Astrocyte (in vitro differentiated cells and primary cell): ENCODE results near the gene BBS9. TPM values are rescaled to one million over a fixed set of nuclear protein-coding genes. Genes with fewer than 3 reads are reported as not detected.
"Not testable (repeated sequence)": the region's sequence is repeated elsewhere in the genome, so short reads cannot be mapped to it uniquely, and the experiment has no call there.

Experiments
- DNase-seq: peaks from one replicate; pipeline ENCODE4 v3.0.0-alpha.2; 2010; ENCODE audit warnings: low read depth
- FAIRE-seq: peaks from 2 replicates; lab custom pipeline; 2011; peaks lifted over from hg19 to GRCh38; lab: Jason Lieb, UNC
- H2AFZ ChIP-seq: 2 replicates; pipeline ENCODE4 v1.6.0; 2012; ENCODE audit warnings: low read depth, low read length, inconsistent platforms
- H3K27ac ChIP-seq: 2 replicates; pipeline ENCODE4 v1.5.1; 2011; ENCODE audit warnings: low read depth, low read length, inconsistent platforms
- H3K27me3 ChIP-seq: 2 replicates; pipeline ENCODE4 v1.6.0; 2011; ENCODE audit warnings: low read length, inconsistent platforms; ENCODE audit not compliant: insufficient read depth
- H3K36me3 ChIP-seq: 2 replicates; pipeline ENCODE4 v1.5.1; 2011; ENCODE audit warnings: low read length, inconsistent platforms; ENCODE audit not compliant: insufficient read depth
- H3K4me1 ChIP-seq: 2 replicates; pipeline ENCODE4 v1.5.1; 2011; ENCODE audit warnings: low read length, inconsistent platforms; ENCODE audit not compliant: insufficient read depth
- H3K4me2 ChIP-seq: 2 replicates; pipeline ENCODE4 v1.6.0; 2012; ENCODE audit warnings: low read length, inconsistent platforms
- H3K4me3 ChIP-seq: 2 replicates; pipeline ENCODE4 v1.5.1; 2011; ENCODE audit warnings: low read depth, mild to moderate bottlenecking, low read length, inconsistent platforms; ENCODE audit not compliant: insufficient read depth
- H3K79me2 ChIP-seq: 2 replicates; pipeline ENCODE4 v1.6.0; 2012; ENCODE audit warnings: mild to moderate bottlenecking, low read length, inconsistent platforms; ENCODE audit not compliant: insufficient read depth
- H3K9ac ChIP-seq: 2 replicates; pipeline ENCODE4 v1.6.0; 2012; ENCODE audit warnings: mild to moderate bottlenecking, low read length, inconsistent platforms
- H3K9me3 ChIP-seq: 2 replicates; pipeline ENCODE4 v1.5.1; 2012; ENCODE audit warnings: low read depth, mild to moderate bottlenecking, low read length, inconsistent platforms; ENCODE audit not compliant: insufficient read depth
- H4K20me1 ChIP-seq: 2 replicates; pipeline ENCODE4 v1.6.0; 2012; ENCODE audit warnings: low read length, inconsistent platforms; ENCODE audit not compliant: insufficient read depth
- H3K27ac Mint-ChIP-seq: one replicate; pipeline ENCODE4 v1.8.0; 2021; ENCODE audit warnings: mild to moderate bottlenecking, mixed read lengths; ENCODE audit not compliant: unreplicated experiment
- H3K27me3 Mint-ChIP-seq: one replicate; pipeline ENCODE4 v1.8.0; 2021; ENCODE audit warnings: low read depth, mixed read lengths; ENCODE audit not compliant: unreplicated experiment
- H3K36me3 Mint-ChIP-seq: one replicate; pipeline ENCODE4 v1.8.0; 2021; ENCODE audit warnings: low read depth, mixed read lengths; ENCODE audit not compliant: unreplicated experiment
- H3K4me1 Mint-ChIP-seq: one replicate; pipeline ENCODE4 v1.8.0; 2021; ENCODE audit warnings: low read depth, mixed read lengths; ENCODE audit not compliant: unreplicated experiment
- H3K4me3 Mint-ChIP-seq: one replicate; pipeline ENCODE4 v1.8.0; 2021; ENCODE audit warnings: mild to moderate bottlenecking, moderate library complexity, mixed read lengths; ENCODE audit not compliant: unreplicated experiment
- H3K9me3 Mint-ChIP-seq: one replicate; pipeline ENCODE4 v1.8.0; 2021; ENCODE audit warnings: mild to moderate bottlenecking, mixed read lengths; ENCODE audit not compliant: unreplicated experiment
- EZH2 ChIP-seq: IDR thresholded peaks from 2 replicates; pipeline ENCODE4 v1.6.1; 2012; ENCODE audit warnings: mild to moderate bottlenecking, low read length, inconsistent platforms; ENCODE audit not compliant: insufficient read depth
- total RNA-seq: library from RNA; stranded (reverse); gene quantifications from 2 replicates; pipeline ENCODE4 v1.2.1, GENCODE V29; 2021
- TF ChIP-seq, protein P1 (sequence below): IDR thresholded peaks from 2 replicates; pipeline ENCODE4 v1.5.1; 2011; ENCODE audit warnings: low read depth, mild to moderate bottlenecking, inconsistent platforms, low read length, moderate library complexity; ENCODE audit not compliant: insufficient read depth

BBS9 gene
- total RNA-seq, 1 donor from 2014 or later = 25.1 TPM

- Histone ChIP-seq H3K27ac (no peak overlapping the region), H3K27me3 (no peaks in the 10 kb centered on the region), H4K20me1 (no peaks in the 10 kb centered on the region), H3K4me3 (no peak overlapping the region), H3K9me3 (peaks cover 6% of the 10 kb centered on the region), H3K9ac (no peak overlapping the region), H2AFZ (no peak overlapping the region), H3K36me3 (no peaks in the 10 kb centered on the region), H3K4me2 (no peak overlapping the region), H3K4me1 (no peaks in the 10 kb centered on the region), H3K79me2 (no peaks in the 10 kb centered on the region)
- TF ChIP-seq, protein P1, sequence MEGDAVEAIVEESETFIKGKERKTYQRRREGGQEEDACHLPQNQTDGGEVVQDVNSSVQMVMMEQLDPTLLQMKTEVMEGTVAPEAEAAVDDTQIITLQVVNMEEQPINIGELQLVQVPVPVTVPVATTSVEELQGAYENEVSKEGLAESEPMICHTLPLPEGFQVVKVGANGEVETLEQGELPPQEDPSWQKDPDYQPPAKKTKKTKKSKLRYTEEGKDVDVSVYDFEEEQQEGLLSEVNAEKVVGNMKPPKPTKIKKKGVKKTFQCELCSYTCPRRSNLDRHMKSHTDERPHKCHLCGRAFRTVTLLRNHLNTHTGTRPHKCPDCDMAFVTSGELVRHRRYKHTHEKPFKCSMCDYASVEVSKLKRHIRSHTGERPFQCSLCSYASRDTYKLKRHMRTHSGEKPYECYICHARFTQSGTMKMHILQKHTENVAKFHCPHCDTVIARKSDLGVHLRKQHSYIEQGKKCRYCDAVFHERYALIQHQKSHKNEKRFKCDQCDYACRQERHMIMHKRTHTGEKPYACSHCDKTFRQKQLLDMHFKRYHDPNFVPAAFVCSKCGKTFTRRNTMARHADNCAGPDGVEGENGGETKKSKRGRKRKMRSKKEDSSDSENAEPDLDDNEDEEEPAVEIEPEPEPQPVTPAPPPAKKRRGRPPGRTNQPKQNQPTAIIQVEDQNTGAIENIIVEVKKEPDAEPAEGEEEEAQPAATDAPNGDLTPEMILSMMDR = no peak
- no peak for TF ChIP-seq EZH2
- Mint-ChIP-seq H3K4me1 (no peaks in the 10 kb centered on the region), H3K27ac (no peak overlapping the region), H3K4me3 (no peak overlapping the region), H3K36me3 (peaks cover 18% of the 10 kb centered on the region), H3K9me3 (peaks cover 12% of the 10 kb centered on the region), H3K27me3 (no peaks in the 10 kb centered on the region)
- FAIRE-seq = no peak
- no peak for DNase-seq
These were observed 171.4 kb downstream of the BBS9 start for GRCh38 chr7:33300742-33301141.

DNA sequence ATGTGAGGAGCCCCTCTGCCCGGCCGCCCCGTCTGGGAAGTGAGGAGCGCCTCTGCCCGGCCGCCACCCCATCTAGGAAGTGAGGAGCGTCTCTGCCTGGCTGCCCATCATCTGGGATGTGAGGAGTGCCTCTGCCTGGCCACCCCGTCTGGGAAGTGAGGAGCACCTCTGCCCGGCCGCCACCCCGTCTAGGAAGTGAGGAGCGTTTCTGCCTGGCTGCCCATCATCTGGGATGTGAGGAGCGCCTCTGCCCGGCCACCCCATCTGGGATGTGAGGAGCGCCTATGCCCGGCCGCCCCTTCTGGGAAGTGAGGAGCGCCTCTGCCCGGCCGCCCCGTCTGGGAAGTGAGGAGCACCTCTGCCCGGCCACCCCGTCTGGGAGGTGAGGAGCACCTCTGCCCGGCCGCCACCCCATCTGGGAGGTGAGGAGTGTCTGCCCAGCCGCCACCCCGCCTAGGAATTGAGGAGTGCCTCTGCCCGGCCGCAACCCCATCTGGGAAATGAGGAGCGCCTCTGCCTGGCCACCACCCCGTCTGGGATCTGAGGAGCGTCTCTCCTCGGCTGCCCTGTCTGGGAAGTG, 174.7 kb downstream of the BBS9 start:
- FAIRE-seq, DNase-seq, H3K9me3 ChIP-seq, H3K4me3 Mint-ChIP-seq, H3K27ac ChIP-seq, H3K27me3 ChIP-seq, H3K4me3 ChIP-seq, H3K27me3 Mint-ChIP-seq, H3K36me3 ChIP-seq, H2AFZ ChIP-seq, H3K4me2 ChIP-seq, H3K9ac ChIP-seq, H3K4me1 Mint-ChIP-seq, H3K27ac Mint-ChIP-seq, H3K4me1 ChIP-seq, H3K79me2 ChIP-seq, H4K20me1 ChIP-seq: not testable (repeated sequence)
- Mint-ChIP-seq H3K9me3 (peaks cover 12% of the 10 kb centered on the region), H3K36me3 (peaks cover 18% of the 10 kb centered on the region)

GRCh38 chr7:33307205-33307604, 177.8 kb downstream of the BBS9 start:
- no peak overlapping the region for H3K27ac Mint-ChIP-seq
- Histone ChIP-seq H3K4me2 (no peak overlapping the region), H3K4me3 (no peak overlapping the region), H3K4me1 (no peaks in the 10 kb centered on the region), H3K9me3 (no peaks in the 10 kb centered on the region), H3K27me3 (no peaks in the 10 kb centered on the region), H3K9ac (no peak overlapping the region), H3K36me3 (no peaks in the 10 kb centered on the region), H3K27ac (no peak overlapping the region), H2AFZ (no peak overlapping the region), H4K20me1 (no peaks in the 10 kb centered on the region), H3K79me2 (no peaks in the 10 kb centered on the region)
- H3K4me3 Mint-ChIP-seq = no peak overlapping the region
- DNase-seq = no peak
- TF ChIP-seq, protein P1 = no peak
- TF ChIP-seq EZH2 = no peak
- H3K9me3 Mint-ChIP-seq = peaks cover 4% of the 10 kb centered on the region
- no peaks in the 10 kb centered on the region for H3K4me1 Mint-ChIP-seq
- FAIRE-seq = no peak
- no peaks in the 10 kb centered on the region for H3K27me3 Mint-ChIP-seq
- peaks cover 14% of the 10 kb centered on the region for H3K36me3 Mint-ChIP-seq
